ENCODE data around the gene NR2C2. TPM values are rescaled to one million over a fixed set of nuclear protein-coding genes. Genes with fewer than 3 reads are reported as not detected.
A peak's percentile ranks its signal among the peaks of the same experiment; 100 is the strongest.

The NR2C2 gene
- total and polyA plus RNA-seq, 3 donors from 2014 or later = 52.6 to 87.5 (median 85.2) TPM

DNA sequence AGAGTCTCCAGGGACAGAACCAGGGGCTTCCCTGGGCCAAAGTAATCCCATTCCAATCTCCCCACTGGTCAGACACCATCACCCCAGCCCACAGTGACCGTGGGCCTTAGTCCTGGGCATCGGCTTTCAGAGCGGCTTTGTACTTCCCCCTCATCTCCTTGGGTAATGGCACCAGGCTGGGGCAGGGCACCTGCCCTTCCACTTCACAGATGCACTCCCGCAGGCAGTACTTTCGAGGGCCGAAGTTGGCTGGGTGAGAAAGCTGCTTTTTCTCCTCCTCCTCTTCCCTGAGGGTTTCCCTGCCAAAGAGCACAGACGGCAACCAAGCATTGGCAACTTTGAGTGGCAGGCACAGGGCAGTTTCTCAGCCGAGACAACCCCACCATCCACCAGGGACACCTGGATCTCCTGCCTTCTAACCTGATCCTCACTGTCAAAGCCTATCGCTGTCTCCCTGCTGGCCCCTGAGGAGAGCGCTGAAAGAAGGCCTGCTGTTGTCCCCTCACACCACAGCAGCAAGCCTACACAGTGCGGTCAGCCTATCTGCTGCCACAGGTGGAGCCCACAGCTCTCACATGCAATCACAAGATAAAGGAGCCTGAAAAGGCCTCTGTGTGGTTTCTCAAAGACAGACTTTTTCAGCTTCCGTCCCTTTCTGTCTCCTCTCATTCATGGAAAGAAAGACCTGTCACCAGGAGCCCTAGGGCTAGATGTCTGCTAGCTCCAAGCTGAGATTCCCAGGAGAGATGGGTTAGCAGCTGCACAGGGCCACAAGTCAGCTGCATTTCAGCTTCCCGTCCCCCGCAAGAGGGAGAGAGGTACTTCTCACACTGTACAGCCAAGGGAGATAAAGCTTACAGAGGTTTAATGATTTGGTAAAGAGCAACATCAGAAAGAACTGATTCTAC lies 105.2 kb downstream of the NR2C2 start:
- Histone ChIP-seq H3K9me3 (no peaks in the 10 kb centered on the region), H3K4me1 (no peaks in the 10 kb centered on the region), H3K4me3 (no peak overlapping the region), H3K36me3 (ENCODE audit: low read depth, missing control alignments) (no peaks in the 10 kb centered on the region), H3K27ac (peak overlapping the region in 1 of 2 donors; percentile 19), H3K27me3 (no peaks in the 10 kb centered on the region)
- intact Hi-C loops (cut with DNase I; ENCODE audit: low total_unique reads) = no loop called here
- no peak for DNase-seq
- 63 to 78% methylated on average over 8 to 14 of the region's 14 CpGs for WGBS, 2 donors
- TF ChIP-seq, protein P1, sequence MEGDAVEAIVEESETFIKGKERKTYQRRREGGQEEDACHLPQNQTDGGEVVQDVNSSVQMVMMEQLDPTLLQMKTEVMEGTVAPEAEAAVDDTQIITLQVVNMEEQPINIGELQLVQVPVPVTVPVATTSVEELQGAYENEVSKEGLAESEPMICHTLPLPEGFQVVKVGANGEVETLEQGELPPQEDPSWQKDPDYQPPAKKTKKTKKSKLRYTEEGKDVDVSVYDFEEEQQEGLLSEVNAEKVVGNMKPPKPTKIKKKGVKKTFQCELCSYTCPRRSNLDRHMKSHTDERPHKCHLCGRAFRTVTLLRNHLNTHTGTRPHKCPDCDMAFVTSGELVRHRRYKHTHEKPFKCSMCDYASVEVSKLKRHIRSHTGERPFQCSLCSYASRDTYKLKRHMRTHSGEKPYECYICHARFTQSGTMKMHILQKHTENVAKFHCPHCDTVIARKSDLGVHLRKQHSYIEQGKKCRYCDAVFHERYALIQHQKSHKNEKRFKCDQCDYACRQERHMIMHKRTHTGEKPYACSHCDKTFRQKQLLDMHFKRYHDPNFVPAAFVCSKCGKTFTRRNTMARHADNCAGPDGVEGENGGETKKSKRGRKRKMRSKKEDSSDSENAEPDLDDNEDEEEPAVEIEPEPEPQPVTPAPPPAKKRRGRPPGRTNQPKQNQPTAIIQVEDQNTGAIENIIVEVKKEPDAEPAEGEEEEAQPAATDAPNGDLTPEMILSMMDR (IDR thresholded peaks at IDR 0.05) = no peak

DNA sequence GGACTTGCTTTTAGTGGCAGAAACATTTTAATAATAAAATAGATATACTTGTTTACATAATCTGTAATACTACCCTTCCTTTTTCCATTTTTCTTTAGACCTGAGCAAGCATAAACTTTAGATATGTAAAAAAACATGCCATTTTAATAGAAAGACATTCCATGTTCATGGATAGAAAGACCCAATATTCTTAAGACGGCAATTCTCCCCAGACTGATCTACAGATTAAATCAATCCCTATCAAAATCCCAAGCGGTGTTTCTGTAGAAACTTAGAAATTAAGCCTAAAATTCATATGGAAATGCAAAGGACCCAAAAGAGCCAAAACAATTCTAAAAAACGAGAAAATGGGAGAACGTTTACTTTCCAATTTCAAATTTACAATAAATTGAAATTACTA lies 106.2 kb downstream of the NR2C2 start:
- WGBS, 2 donors = 96 to 98% methylated on average over 4 of the region's 4 CpGs
- no peaks in the 10 kb centered on the region for H3K9me3 ChIP-seq
- intact Hi-C loops (cut with DNase I; ENCODE audit: low total_unique reads) = no loop called here
- H3K27me3 ChIP-seq = no peaks in the 10 kb centered on the region
- no peaks in the 10 kb centered on the region for H3K36me3 ChIP-seq (ENCODE audit: low read depth, missing control alignments)
- TF ChIP-seq POLR2A (IDR thresholded peaks at IDR 0.05) = no peak
- TF ChIP-seq, protein P1 (IDR thresholded peaks at IDR 0.05) = no peak
- H3K27ac ChIP-seq = no peak overlapping the region
- no peak for DNase-seq
- H3K4me1 ChIP-seq = no peaks in the 10 kb centered on the region
- H3K4me3 ChIP-seq = no peak overlapping the region

DNA sequence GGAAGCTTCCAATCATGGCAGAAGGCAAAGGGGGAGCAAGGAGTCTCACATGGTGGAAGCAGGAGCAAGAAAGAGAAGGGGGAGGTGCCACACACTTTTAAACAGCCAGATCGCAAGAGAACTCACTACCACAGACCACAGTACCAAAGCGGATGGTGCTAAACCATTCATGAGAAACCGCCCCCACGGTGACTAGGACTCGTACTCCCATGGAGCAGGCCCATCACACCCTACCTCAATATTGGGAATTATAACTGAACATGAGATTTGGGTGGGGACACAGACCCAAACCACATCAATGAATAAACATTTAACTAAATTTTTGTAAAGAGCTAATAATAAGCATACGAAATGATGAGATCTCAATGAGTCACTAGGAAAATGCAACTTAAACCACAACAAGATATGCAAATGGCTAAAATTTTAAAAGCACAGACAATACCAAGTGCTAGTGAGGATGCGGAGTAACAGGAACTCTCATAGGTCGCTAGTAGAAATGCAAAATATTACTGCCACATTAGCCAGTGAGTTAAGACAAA lies 107.7 kb downstream of the NR2C2 start:
- no peaks in the 10 kb centered on the region for H3K36me3 ChIP-seq (ENCODE audit: low read depth, missing control alignments)
- no peaks in the 10 kb centered on the region for H3K27me3 ChIP-seq
- H3K9me3 ChIP-seq = no peaks in the 10 kb centered on the region
- H3K4me1 ChIP-seq = no peaks in the 10 kb centered on the region
- no peak overlapping the region for H3K4me3 ChIP-seq
- no peak for DNase-seq
- intact Hi-C loops (cut with DNase I; ENCODE audit: low total_unique reads) = no loop called here
- 94 to 96% methylated on average over 8 of the region's 8 CpGs for WGBS, 2 donors
- TF ChIP-seq POLR2A (IDR thresholded peaks at IDR 0.05) = no peak
- TF ChIP-seq, protein P1 (IDR thresholded peaks at IDR 0.05) = no peak
- no peak overlapping the region for H3K27ac ChIP-seq

DNA sequence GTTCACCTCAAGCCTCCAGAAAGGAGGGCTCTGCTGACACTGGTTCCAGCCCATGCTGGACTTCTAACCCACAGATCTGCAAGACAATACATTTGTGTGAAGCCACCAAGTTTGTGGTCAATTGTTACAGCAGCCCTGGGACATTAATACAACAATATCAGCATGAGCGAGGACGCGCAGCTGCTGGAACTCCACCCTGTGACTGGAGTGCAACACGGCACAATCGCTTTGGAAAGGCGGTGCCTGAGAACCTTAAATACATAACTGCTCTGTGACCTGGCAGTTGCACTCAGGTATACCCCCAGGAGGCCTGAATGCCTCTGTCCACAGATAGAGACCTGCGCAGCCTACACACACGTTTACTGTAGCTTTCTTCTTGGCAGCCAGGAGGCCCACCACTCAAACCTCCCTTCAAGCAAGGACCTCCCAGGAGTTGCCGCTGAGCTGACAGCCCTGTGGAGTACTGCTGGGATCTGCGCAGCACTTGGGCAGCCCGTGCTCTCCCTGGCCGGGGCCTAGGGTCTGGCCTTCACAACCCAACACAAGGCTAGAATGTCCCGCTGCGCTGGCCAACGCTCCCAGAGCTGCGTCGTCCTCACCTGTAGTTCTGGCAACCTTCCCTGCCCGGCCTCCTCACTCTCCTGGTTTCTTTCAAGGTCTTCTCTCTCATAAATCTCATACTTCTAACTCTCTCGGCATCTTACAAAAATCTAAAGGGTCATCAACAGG lies 109.5 kb downstream of the NR2C2 start:
- H3K9me3 ChIP-seq = no peaks in the 10 kb centered on the region
- TF ChIP-seq, protein P1 (IDR thresholded peaks at IDR 0.05) = no peak
- TF ChIP-seq POLR2A (IDR thresholded peaks at IDR 0.05) = no peak
- no peaks in the 10 kb centered on the region for H3K4me1 ChIP-seq
- no peak for DNase-seq
- no peaks in the 10 kb centered on the region for H3K36me3 ChIP-seq (ENCODE audit: low read depth, missing control alignments)
- H3K27me3 ChIP-seq = no peaks in the 10 kb centered on the region
- WGBS, 2 donors = 93 to 94% methylated on average over 19 of the region's 19 CpGs
- intact Hi-C loops (cut with DNase I; ENCODE audit: low total_unique reads) = no loop called here
- H3K4me3 ChIP-seq = no peak overlapping the region
- no peak overlapping the region for H3K27ac ChIP-seq
